Measurements from ENCODE around the gene ANKS1B.

The ANKS1B gene

GRCh38 chr12:98719515-98720504 is 1264.9 kb downstream of the ANKS1B start:
- no peak for DNase-seq (ENCODE audit: low read depth in 1 of 2, low spot score in 1 of 2)
- in situ Hi-C loops (cut with HindIII; ENCODE audit: low pct_unique_long_range_greater_than_20kb, low sequenced_read_pairs): no loop called here
- no peak for TF ChIP-seq JUND (IDR thresholded peaks at IDR 0.05; ENCODE audit: low read depth)

DNA sequence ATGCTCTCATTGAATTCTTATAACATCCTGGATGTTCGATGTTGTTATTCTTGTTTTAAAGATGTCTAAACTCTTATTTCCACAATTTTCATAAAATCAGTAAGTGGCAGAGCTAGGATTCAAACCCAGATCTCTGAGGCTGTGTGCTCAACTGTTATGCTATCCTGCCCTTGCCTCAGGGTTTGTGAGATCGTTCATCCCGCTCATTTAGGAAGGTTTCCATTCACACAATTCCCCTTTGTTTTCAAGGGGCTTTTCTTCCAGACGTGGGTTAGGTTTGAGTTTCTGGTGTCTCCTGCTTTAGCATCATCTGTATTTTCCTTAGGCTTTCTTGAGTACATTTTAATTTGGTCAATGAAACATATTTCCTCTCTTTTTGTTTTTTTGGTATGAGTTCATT is 1270.3 kb downstream of the ANKS1B start:
- TF ChIP-seq JUND (IDR thresholded peaks at IDR 0.05; ENCODE audit: low read depth): no peak
- DNase-seq (ENCODE audit: low read depth in 1 of 2, low spot score in 1 of 2): no peak
- in situ Hi-C loops (cut with HindIII; ENCODE audit: low pct_unique_long_range_greater_than_20kb, low sequenced_read_pairs): no loop called here

GRCh38 chr12:98709022-98709421 is 1275.7 kb downstream of the ANKS1B start:
- in situ Hi-C loops (cut with HindIII; ENCODE audit: low pct_unique_long_range_greater_than_20kb, low sequenced_read_pairs): no loop called here
- no peak for TF ChIP-seq JUND (IDR thresholded peaks at IDR 0.05; ENCODE audit: low read depth)
- no peak for DNase-seq (ENCODE audit: low read depth in 1 of 2, low spot score in 1 of 2)

GRCh38 chr12:98701166-98701565 is 1283.6 kb downstream of the ANKS1B start:
- in situ Hi-C loops (cut with HindIII; ENCODE audit: low pct_unique_long_range_greater_than_20kb, low sequenced_read_pairs): no loop called here
- peak in 1 of 2 experiments; percentile 44 for DNase-seq (ENCODE audit: low read depth in 1 of 2, low spot score in 1 of 2)

GRCh38 chr12:98699586-98699985 is 1285.2 kb downstream of the ANKS1B start:
- no peak for TF ChIP-seq JUND (IDR thresholded peaks at IDR 0.05; ENCODE audit: low read depth)
- in situ Hi-C loops (cut with HindIII; ENCODE audit: low pct_unique_long_range_greater_than_20kb, low sequenced_read_pairs): no loop called here
- DNase-seq (ENCODE audit: low read depth in 1 of 2, low spot score in 1 of 2): no peak

More at GRCh38 chr12:98701166-98701565, 1283.6 kb downstream of the ANKS1B start:
- no peak for TF ChIP-seq JUND (IDR thresholded peaks at IDR 0.05; ENCODE audit: low read depth)

GRCh38 chr12:98698603-98699463 is 1285.9 kb downstream of the ANKS1B start:
- TF ChIP-seq JUND (IDR thresholded peaks at IDR 0.05; ENCODE audit: low read depth): no peak
- in situ Hi-C loops (cut with HindIII; ENCODE audit: low pct_unique_long_range_greater_than_20kb, low sequenced_read_pairs): no loop called here
- DNase-seq (ENCODE audit: low read depth in 1 of 2, low spot score in 1 of 2): peak; percentile 70 to 86

DNA sequence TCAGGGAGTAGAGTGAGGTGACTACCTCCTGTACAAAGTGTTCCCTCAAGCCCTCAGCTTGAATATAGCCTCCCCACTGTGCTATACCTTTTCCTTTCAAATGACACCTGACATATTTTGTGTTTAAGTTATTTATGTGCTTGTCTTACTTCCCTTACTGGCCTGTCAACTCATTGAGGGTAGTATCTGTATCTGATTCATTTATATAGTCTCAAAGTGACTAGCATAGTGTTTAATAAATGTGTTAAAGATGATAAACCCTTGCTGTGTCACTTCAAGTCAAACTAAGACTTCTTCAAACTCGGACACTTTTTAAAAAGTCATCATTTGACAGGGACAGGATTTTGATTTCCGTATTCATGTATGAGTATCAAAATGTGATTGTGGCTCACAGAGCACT is 1287.5 kb downstream of the ANKS1B start:
- no peak for TF ChIP-seq JUND (IDR thresholded peaks at IDR 0.05; ENCODE audit: low read depth)
- in situ Hi-C loops (cut with HindIII; ENCODE audit: low pct_unique_long_range_greater_than_20kb, low sequenced_read_pairs): no loop called here
- no peak for DNase-seq (ENCODE audit: low read depth in 1 of 2, low spot score in 1 of 2)

DNA sequence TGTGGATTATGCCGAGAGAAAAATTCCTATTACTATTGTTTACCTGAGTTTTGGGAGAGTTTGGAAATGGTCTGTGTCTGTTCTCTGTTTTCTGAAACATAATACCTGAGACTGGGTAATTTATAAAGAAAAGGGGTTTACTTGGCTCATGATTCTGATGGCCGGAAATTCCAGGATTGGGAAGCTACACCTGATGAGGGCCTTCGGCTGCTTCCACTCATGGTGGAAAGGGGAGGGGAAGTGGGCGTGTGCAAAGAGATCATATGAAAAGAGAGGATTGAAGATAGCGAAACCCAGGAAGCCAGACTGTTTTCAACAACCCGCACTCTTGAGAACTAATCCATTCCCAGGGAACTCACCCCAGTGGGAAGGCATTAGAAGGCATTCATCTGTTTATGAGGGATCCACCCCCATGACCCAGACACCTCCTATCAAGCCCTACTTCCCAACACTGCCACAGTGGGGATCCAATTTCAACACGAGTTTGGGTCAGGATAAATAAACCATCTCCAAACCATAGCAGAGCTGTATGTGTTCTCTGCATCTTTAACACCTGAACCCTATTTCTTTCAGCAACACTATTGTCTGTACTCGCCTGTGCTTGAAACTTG is 1288.6 kb downstream of the ANKS1B start:
- in situ Hi-C loops (cut with HindIII; ENCODE audit: low pct_unique_long_range_greater_than_20kb, low sequenced_read_pairs): no loop called here
- no peak for TF ChIP-seq JUND (IDR thresholded peaks at IDR 0.05; ENCODE audit: low read depth)
- no peak for DNase-seq (ENCODE audit: low read depth in 1 of 2, low spot score in 1 of 2)

DNA sequence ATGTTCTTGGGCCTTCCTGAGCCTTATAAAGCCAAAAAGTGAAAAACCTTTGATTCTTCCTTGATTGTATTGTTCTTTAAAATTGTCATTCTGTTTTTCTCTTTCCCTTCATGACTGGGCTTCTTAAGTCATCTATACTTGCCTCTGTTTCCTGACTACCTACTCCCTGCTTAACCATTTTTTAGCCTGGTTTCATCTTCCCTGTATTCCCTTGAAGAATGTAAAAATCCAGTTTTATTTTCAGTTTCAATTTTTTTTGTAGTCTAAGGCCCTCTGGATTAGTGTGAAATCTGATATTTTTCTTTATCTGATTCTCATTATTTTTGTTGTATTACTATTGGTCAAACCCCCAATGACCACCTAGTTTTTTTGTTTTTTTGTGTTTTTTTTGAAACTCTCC is 1293.4 kb downstream of the ANKS1B start:
- in situ Hi-C loops (cut with HindIII; ENCODE audit: low pct_unique_long_range_greater_than_20kb, low sequenced_read_pairs): no loop called here

GRCh38 chr12:98686603-98687002 is 1298.1 kb downstream of the ANKS1B start:
- no peak for TF ChIP-seq JUND (IDR thresholded peaks at IDR 0.05; ENCODE audit: low read depth)
- no peak for DNase-seq (ENCODE audit: low read depth in 1 of 2, low spot score in 1 of 2)
- in situ Hi-C loops (cut with HindIII; ENCODE audit: low pct_unique_long_range_greater_than_20kb, low sequenced_read_pairs): no loop called here

More for the DNA sequence above, 1293.4 kb downstream of the ANKS1B start:
- TF ChIP-seq JUND (IDR thresholded peaks at IDR 0.05; ENCODE audit: low read depth): no peak
- no peak for DNase-seq (ENCODE audit: low read depth in 1 of 2, low spot score in 1 of 2)
